PFSK-1 (cell line): Measurements from ENCODE around the gene CEL. TPM values are rescaled to one million over a fixed set of nuclear protein-coding genes. Genes with fewer than 3 reads are reported as not detected.
"Not testable (repeated sequence)": the region's sequence is repeated elsewhere in the genome, so short reads cannot be mapped to it uniquely, and the experiment has no call there.

Source experiments
- FOXP2 ChIP-seq: optimal IDR thresholded peaks from 2 replicates; pipeline ENCODE3; 2011; ENCODE audit warnings: borderline replicate concordance, control low read depth, inconsistent platforms; ENCODE audit not compliant: insufficient read depth; ENCODE audit errors: extremely low read length, extremely low read depth
- POLR2AphosphoS5 ChIP-seq: IDR thresholded peaks from 2 replicates; pipeline ENCODE4 v1.6.1; 2012; ENCODE audit warnings: low read depth, mild to moderate bottlenecking, control low read depth, low read length, moderate library complexity
- SIN3A ChIP-seq: IDR thresholded peaks from 2 replicates; pipeline ENCODE4 v1.6.1; 2012; ENCODE audit warnings: mild to moderate bottlenecking, low read length, moderate library complexity, borderline replicate concordance; ENCODE audit not compliant: insufficient read depth
- TAF1 ChIP-seq: IDR thresholded peaks from 2 replicates; pipeline ENCODE4 v1.6.1; 2012; ENCODE audit warnings: low read length, control low read depth, borderline replicate concordance; ENCODE audit not compliant: insufficient read depth
- polyA plus RNA-seq: library from polyadenylated mRNA; unstranded; fragments of >200 nt; gene quantifications from one replicate; pipeline ENCODE4 v1.2.1, GENCODE V29; 2012; ENCODE audit warnings: low read depth, missing spikeins; ENCODE audit not compliant: insufficient read length
- TF ChIP-seq, protein P1 (sequence below), 2 experiments: IDR thresholded peaks; 2 replicates each; pipeline versions ENCODE4 v1.6.1 to v1.8.0; 2011 to 2012; ENCODE audit warnings: low read depth in 2 of 2, low read length in 2 of 2, control low read depth in 1 of 2, inconsistent platforms in 1 of 2, mild to moderate bottlenecking in 1 of 2, moderate library complexity in 1 of 2; ENCODE audit not compliant: insufficient read depth in 1 of 2

The CEL gene
- polyA plus RNA-seq, result 0.95 TPM

DNA sequence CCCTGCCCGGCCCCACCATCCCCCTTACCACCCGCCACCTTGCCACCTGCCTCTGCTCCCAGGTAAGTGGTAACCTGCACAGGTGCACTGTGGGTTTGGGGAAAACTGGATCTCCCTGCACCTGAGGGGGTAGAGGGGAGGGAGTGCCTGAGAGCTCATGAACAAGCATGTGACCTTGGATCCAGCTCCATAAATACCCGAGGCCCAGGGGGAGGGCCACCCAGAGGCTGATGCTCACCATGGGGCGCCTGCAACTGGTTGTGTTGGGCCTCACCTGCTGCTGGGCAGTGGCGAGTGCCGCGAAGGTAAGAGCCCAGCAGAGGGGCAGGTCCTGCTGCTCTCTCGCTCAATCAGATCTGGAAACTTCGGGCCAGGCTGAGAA is at the start of gene CEL:
TSS of gene CEL (plus strand) at position 218 of the 382 bp plus-strand sequence. CDS start at position 240, 22 bp downstream.
- TF ChIP-seq, protein P1, sequence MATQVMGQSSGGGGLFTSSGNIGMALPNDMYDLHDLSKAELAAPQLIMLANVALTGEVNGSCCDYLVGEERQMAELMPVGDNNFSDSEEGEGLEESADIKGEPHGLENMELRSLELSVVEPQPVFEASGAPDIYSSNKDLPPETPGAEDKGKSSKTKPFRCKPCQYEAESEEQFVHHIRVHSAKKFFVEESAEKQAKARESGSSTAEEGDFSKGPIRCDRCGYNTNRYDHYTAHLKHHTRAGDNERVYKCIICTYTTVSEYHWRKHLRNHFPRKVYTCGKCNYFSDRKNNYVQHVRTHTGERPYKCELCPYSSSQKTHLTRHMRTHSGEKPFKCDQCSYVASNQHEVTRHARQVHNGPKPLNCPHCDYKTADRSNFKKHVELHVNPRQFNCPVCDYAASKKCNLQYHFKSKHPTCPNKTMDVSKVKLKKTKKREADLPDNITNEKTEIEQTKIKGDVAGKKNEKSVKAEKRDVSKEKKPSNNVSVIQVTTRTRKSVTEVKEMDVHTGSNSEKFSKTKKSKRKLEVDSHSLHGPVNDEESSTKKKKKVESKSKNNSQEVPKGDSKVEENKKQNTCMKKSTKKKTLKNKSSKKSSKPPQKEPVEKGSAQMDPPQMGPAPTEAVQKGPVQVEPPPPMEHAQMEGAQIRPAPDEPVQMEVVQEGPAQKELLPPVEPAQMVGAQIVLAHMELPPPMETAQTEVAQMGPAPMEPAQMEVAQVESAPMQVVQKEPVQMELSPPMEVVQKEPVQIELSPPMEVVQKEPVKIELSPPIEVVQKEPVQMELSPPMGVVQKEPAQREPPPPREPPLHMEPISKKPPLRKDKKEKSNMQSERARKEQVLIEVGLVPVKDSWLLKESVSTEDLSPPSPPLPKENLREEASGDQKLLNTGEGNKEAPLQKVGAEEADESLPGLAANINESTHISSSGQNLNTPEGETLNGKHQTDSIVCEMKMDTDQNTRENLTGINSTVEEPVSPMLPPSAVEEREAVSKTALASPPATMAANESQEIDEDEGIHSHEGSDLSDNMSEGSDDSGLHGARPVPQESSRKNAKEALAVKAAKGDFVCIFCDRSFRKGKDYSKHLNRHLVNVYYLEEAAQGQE (IDR thresholded peaks at IDR 0.05; ENCODE audit: insufficient read depth in 1 of 2, low read depth in 2 of 2, low read length in 2 of 2), result not testable (repeated sequence)
- not testable (repeated sequence) for TF ChIP-seq FOXP2, SIN3A

- TF ChIP-seq FOXP2 (no peak), POLR2AphosphoS5 (no peak), SIN3A (no peak), TAF1 (no peak)
- TF ChIP-seq, protein P1 (IDR thresholded peaks at IDR 0.05; ENCODE audit: insufficient read depth in 1 of 2, low read depth in 2 of 2, low read length in 2 of 2), result no peak
These were observed 47.1 kb upstream of the CEL start for GRCh38 chr9:133014696-133015095.

- TF ChIP-seq POLR2AphosphoS5 (no peak), SIN3A (no peak), FOXP2 (no peak), TAF1 (no peak)
- TF ChIP-seq, protein P1 (IDR thresholded peaks at IDR 0.05; ENCODE audit: insufficient read depth in 1 of 2, low read depth in 2 of 2, low read length in 2 of 2), result no peak
These were observed 38.5 kb upstream of the CEL start for GRCh38 chr9:133023117-133023890.

GRCh38 chr9:133026426-133026825 is 35.4 kb upstream of the CEL start:
- TF ChIP-seq, protein P1 (IDR thresholded peaks at IDR 0.05; ENCODE audit: insufficient read depth in 1 of 2, low read depth in 2 of 2, low read length in 2 of 2), result no peak
- TF ChIP-seq TAF1 (no peak), POLR2AphosphoS5 (no peak), SIN3A (no peak), FOXP2 (no peak)

- no peak for TF ChIP-seq POLR2AphosphoS5
- no peak for TF ChIP-seq TAF1
- TF ChIP-seq, protein P1 (IDR thresholded peaks at IDR 0.05; ENCODE audit: insufficient read depth in 1 of 2, low read depth in 2 of 2, low read length in 2 of 2), result no peak
- no peak for TF ChIP-seq FOXP2
- TF ChIP-seq SIN3A, result no peak
These were observed 34.6 kb upstream of the CEL start for GRCh38 chr9:133027134-133027533.
